OCI-LY1 (cell line): ENCODE measurements around the gene DNAJC5G.

Experiments used
- H2AFZ ChIP-seq: fragments of 200-600 bp; sonication (generic), shearing (Covaris generic); 2 replicates; pipeline ENCODE4 v1.6.0; 2014; ENCODE audit warnings: antibody characterized with exemption, mild to moderate bottlenecking, low read length
- H3F3A ChIP-seq: fragments of 200-600 bp; sonication (generic), shearing (Covaris generic); 2 replicates; pipeline ENCODE4 v1.6.0; 2014; ENCODE audit warnings: mild to moderate bottlenecking, antibody characterized with exemption, low read length, moderate library complexity; ENCODE audit not compliant: insufficient read depth
- H3K27ac ChIP-seq: fragments of 200-600 bp; sonication (generic); 2 replicates; pipeline ENCODE4 v1.5.1; 2014; ENCODE audit warnings: low read length, mixed run types, mild to moderate bottlenecking, low read depth; ENCODE audit not compliant: poor library complexity, severe bottlenecking
- H3K27me3 ChIP-seq: fragments of 200-600 bp; sonication (generic); 2 replicates; pipeline ENCODE4 v1.6.0; 2014; ENCODE audit warnings: antibody characterized with exemption, mild to moderate bottlenecking, low read length, moderate library complexity; ENCODE audit not compliant: insufficient read depth
- H3K36me3 ChIP-seq: fragments of 200-600 bp; sonication (generic); 2 replicates; pipeline ENCODE4 v1.6.1; 2014; ENCODE audit warnings: mild to moderate bottlenecking, antibody characterized with exemption, low read length, moderate library complexity, mixed read lengths; ENCODE audit not compliant: insufficient read depth
- H3K4me1 ChIP-seq: fragments of 200-600 bp; sonication (generic); 2 replicates; pipeline ENCODE4 v1.5.1; 2014; ENCODE audit warnings: mild to moderate bottlenecking, low read length, moderate library complexity; ENCODE audit not compliant: insufficient read depth, severe bottlenecking
- H3K4me2 ChIP-seq: fragments of 200-600 bp; sonication (generic), shearing (Covaris generic); 2 replicates; pipeline ENCODE4 v1.6.1; 2014; ENCODE audit warnings: low read length
- H3K4me3 ChIP-seq: fragments of 200-600 bp; sonication (generic); 2 replicates; pipeline ENCODE4 v1.5.1; 2014; ENCODE audit warnings: low read length, low read depth, mild to moderate bottlenecking, mixed read lengths; ENCODE audit not compliant: poor library complexity, severe bottlenecking
- H3K79me2 ChIP-seq: fragments of 200-600 bp; shearing (Covaris generic); 2 replicates; pipeline ENCODE4 v1.6.1; 2016; ENCODE audit warnings: mixed run types, low read length, mixed read lengths; ENCODE audit not compliant: insufficient read depth
- H3K9ac ChIP-seq: fragments of 200-600 bp; sonication (generic), shearing (Covaris generic); 2 replicates; pipeline ENCODE4 v1.6.1; 2014; ENCODE audit warnings: mild to moderate bottlenecking, low read length, mixed read lengths
- H3K9me2 ChIP-seq: fragments of 200-600 bp; sonication (generic), shearing (Covaris generic); 2 replicates; pipeline ENCODE4 v1.6.1; 2014; ENCODE audit warnings: low read depth, mild to moderate bottlenecking, low read length, mixed read lengths
- H3K9me3 ChIP-seq: fragments of 200-600 bp; shearing (Covaris generic); 2 replicates; pipeline ENCODE4 v1.6.1; 2014; ENCODE audit warnings: low read length, mixed read lengths
- H4K20me1 ChIP-seq: fragments of 200-600 bp; sonication (generic), shearing (Covaris generic); 2 replicates; pipeline ENCODE4 v1.6.0; 2016; ENCODE audit warnings: mild to moderate bottlenecking, low read length; ENCODE audit not compliant: insufficient read depth
- EZH2 ChIP-seq: fragments of 200-600 bp; sonication (generic), shearing (Covaris generic); IDR thresholded peaks from 2 replicates; pipeline ENCODE4 v1.8.0; 2017; ENCODE audit warnings: borderline replicate concordance, mixed run types, mild to moderate bottlenecking, antibody characterized with exemption, low read length, moderate library complexity, mixed read lengths
- TF ChIP-seq, protein P1 (sequence below): fragments of 200-600 bp; sonication (generic), shearing (Covaris generic); IDR thresholded peaks from 2 replicates; pipeline ENCODE4 v1.5.1; 2017; ENCODE audit warnings: mild to moderate bottlenecking, antibody characterized with exemption, low read length, moderate library complexity, mixed read lengths

DNAJC5G gene

DNA sequence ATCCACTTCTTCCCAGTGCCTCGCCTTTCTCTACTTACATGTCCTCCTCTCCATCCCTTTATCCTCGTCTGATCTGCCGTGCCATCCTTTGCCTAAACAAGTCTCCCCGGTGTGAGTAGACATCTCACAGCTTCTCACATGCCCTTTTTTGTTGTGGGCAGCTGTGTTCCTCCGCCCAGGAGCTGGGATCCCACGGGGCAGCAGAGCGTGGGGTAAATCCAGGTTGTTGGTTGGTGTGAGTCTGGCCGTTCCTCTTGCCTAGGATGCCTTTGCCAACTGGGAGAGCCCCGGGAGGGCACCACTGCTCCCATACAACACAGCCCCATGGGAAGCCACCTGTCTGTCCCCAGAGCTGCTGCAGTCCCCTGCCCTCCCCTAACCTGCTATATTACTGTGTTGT is 34.8 kb upstream of the DNAJC5G start:
- Histone ChIP-seq H3K27ac (no peak overlapping the region), H3K36me3 (peaks cover 99% of the 10 kb centered on the region), H3K4me2 (no peak overlapping the region), H3K4me3 (no peak overlapping the region), H3K9me2 (no peaks in the 10 kb centered on the region), H3K9ac (no peak overlapping the region), H3K9me3 (no peaks in the 10 kb centered on the region), H2AFZ (no peak overlapping the region), H3F3A (no peaks in the 10 kb centered on the region), H3K27me3 (no peaks in the 10 kb centered on the region), H3K79me2 (no peaks in the 10 kb centered on the region), H4K20me1 (no peaks in the 10 kb centered on the region), H3K4me1 (no peaks in the 10 kb centered on the region)
- TF ChIP-seq, protein P1, sequence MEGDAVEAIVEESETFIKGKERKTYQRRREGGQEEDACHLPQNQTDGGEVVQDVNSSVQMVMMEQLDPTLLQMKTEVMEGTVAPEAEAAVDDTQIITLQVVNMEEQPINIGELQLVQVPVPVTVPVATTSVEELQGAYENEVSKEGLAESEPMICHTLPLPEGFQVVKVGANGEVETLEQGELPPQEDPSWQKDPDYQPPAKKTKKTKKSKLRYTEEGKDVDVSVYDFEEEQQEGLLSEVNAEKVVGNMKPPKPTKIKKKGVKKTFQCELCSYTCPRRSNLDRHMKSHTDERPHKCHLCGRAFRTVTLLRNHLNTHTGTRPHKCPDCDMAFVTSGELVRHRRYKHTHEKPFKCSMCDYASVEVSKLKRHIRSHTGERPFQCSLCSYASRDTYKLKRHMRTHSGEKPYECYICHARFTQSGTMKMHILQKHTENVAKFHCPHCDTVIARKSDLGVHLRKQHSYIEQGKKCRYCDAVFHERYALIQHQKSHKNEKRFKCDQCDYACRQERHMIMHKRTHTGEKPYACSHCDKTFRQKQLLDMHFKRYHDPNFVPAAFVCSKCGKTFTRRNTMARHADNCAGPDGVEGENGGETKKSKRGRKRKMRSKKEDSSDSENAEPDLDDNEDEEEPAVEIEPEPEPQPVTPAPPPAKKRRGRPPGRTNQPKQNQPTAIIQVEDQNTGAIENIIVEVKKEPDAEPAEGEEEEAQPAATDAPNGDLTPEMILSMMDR: no peak
- no peak for TF ChIP-seq EZH2

DNA sequence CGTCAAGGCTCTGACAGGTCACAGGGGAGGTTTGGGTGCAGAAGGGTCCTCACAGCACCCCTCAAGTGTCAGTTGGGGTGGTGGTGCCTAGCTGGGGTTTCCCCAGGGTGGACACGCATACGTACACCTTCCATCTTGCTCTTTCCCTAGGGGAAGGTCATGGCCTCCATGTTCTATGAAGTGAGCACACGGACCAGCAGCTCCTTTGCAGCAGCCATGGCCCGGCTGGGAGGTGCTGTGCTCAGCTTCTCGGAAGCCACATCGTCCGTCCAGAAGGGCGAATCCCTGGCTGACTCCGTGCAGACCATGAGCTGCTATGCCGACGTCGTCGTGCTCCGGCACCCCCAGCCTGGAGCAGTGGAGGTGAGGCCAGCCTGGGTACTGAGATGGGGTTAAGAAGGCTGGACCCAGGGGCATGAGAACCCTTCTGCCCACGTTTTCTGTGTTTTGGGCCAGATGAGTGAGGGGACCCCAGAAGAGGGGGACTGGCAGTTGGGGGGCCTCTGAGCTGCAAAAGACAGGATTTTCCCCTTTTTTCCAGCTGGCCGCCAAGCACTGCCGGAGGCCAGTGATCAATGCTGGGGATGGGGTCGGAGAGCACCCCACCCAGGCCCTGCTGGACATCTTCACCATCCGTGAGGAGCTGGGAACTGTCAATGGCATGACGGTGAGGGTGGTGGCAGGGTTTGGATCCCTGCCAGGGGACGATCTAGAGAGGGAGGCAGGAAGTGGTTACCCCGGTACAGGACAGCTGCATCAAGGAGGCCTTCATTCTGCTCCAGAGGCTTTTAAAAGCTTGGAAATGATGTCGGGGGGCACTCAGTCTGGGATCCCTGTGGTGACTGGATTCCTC is 33.2 kb upstream of the DNAJC5G start:
- TF ChIP-seq, protein P1: no peak
- TF ChIP-seq EZH2: no peak
- H3K9me2 ChIP-seq: no peaks in the 10 kb centered on the region
- H2AFZ ChIP-seq: no peak overlapping the region
- no peaks in the 10 kb centered on the region for H3K27me3 ChIP-seq
- H3K4me3 ChIP-seq: no peak overlapping the region
- H3K27ac ChIP-seq: no peak overlapping the region
- H3K4me2 ChIP-seq: no peak overlapping the region
- no peaks in the 10 kb centered on the region for H3F3A ChIP-seq
- H3K9ac ChIP-seq: no peak overlapping the region
- peaks cover 83% of the 10 kb centered on the region for H3K36me3 ChIP-seq
- H3K4me1 ChIP-seq: no peaks in the 10 kb centered on the region
- H4K20me1 ChIP-seq: no peaks in the 10 kb centered on the region
- no peaks in the 10 kb centered on the region for H3K79me2 ChIP-seq
- no peaks in the 10 kb centered on the region for H3K9me3 ChIP-seq

DNA sequence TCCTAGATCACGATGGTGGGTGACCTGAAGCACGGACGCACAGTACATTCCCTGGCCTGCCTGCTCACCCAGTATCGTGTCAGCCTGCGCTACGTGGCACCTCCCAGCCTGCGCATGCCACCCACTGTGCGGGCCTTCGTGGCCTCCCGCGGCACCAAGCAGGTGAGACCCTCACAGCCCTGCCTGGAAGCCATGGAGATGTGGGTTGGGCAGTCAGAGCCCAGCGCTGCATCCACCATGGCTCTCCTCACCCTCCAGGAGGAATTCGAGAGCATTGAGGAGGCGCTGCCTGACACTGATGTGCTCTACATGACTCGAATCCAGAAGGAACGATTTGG is 32.6 kb upstream of the DNAJC5G start:
- Histone ChIP-seq H3K27me3 (no peaks in the 10 kb centered on the region), H3K9me3 (no peaks in the 10 kb centered on the region), H3K4me3 (no peak overlapping the region), H3K4me1 (no peaks in the 10 kb centered on the region), H3K27ac (no peak overlapping the region), H3K9me2 (no peaks in the 10 kb centered on the region), H4K20me1 (no peaks in the 10 kb centered on the region), H2AFZ (no peak overlapping the region), H3K79me2 (no peaks in the 10 kb centered on the region), H3K36me3 (peaks cover 77% of the 10 kb centered on the region), H3K4me2 (no peak overlapping the region), H3K9ac (no peak overlapping the region), H3F3A (no peaks in the 10 kb centered on the region; the same call in 1 of the 2 replicates)
- no peak for TF ChIP-seq EZH2
- TF ChIP-seq, protein P1: no peak
